DND-41 (cell line): ENCODE results near the gene DDX23.

ENCODE experiments used
- CTCF ChIP-seq: IDR thresholded peaks from 2 replicates; pipeline ENCODE4 v1.5.1; 2012; ENCODE audit warnings: borderline replicate concordance, low read length, moderate library complexity, mild to moderate bottlenecking; ENCODE audit not compliant: poor library complexity, severe bottlenecking; ENCODE audit errors: extremely low read depth
- EZH2 ChIP-seq: IDR thresholded peaks from 3 replicates; pipeline ENCODE4 v1.6.1; 2012; ENCODE audit warnings: borderline replicate concordance, low read depth, mild to moderate bottlenecking, moderate library complexity, low read length, inconsistent platforms; ENCODE audit not compliant: severe bottlenecking

GRCh38 chr12:48815126-48816110, 36.5 kb downstream of the DDX23 start:
- TF ChIP-seq CTCF (no peak), EZH2 (no peak)
